Neural crest cell (in vitro differentiated cells): Measurements from ENCODE around the gene WWOX. TPM values are rescaled to one million over a fixed set of nuclear protein-coding genes. Genes with fewer than 3 reads are reported as not detected.

ENCODE experiments used
- DNase-seq: peaks from one replicate; pipeline ENCODE4 v3.0.0; 2021; ENCODE audit warnings: low read depth, mixed read lengths, low spot score
- H3K27ac Mint-ChIP-seq: one replicate; pipeline ENCODE4 v1.8.0; 2021; ENCODE audit warnings: mild to moderate bottlenecking, mixed read lengths; ENCODE audit not compliant: unreplicated experiment
- H3K27me3 Mint-ChIP-seq: 2 replicates; pipeline ENCODE4 v1.8.0; 2021; ENCODE audit warnings: low read depth, mild to moderate bottlenecking, mixed read lengths
- H3K36me3 Mint-ChIP-seq: 2 replicates; pipeline ENCODE4 v1.8.0; 2021; ENCODE audit warnings: low read depth, mild to moderate bottlenecking, mixed read lengths
- H3K4me1 Mint-ChIP-seq: 2 replicates; pipeline ENCODE4 v1.8.0; 2021; ENCODE audit warnings: mixed read lengths
- H3K4me3 Mint-ChIP-seq: one replicate; pipeline ENCODE4 v1.8.0; 2021; ENCODE audit warnings: mild to moderate bottlenecking, mixed read lengths
- H3K9me3 Mint-ChIP-seq: 2 replicates; pipeline ENCODE4 v1.8.0; 2021; ENCODE audit warnings: mixed read lengths
- CTCF ChIP-seq: fragments of 200-600 bp; sonication (generic); conservative IDR thresholded peaks from 2 replicates; pipeline ENCODE4 v1.5.0; 2021; ENCODE audit warnings: antibody characterized with exemption, mild to moderate bottlenecking
- total RNA-seq: library from RNA; stranded (reverse); gene quantifications from 2 replicates; pipeline ENCODE4 v1.2.1, GENCODE V29; 2021

Gene WWOX
- total RNA-seq, 1 donor from 2014 or later = 30.5 TPM

DNA sequence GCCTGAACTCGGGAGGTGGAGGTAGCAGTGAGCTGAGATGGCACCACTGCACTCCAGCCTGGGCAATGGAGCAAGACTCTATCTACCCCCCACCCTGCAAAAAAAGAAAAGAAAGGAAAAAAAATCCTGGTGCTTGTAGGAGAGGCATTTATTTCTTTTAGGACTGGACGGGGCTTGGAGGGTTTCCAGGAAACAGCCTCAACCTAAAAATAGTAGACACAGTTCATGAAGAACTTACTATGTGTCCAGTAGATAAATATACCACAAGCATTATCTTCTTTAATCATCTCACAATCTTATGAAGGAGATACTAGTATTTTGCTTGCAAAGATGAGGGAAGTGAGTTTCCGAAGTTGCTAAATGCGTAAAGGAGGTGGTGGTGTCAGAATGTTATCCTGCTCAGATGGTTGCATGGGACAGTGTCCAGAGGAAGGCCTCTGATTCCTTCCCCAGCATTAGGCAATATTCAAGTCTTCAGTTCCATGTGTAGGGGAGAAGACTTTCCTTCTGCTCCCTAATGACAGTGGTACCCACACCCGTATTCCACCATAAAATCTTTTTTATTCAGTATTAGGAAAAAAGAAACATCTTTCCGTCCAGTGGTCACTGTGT lies 263.2 kb downstream of the WWOX start:
- Mint-ChIP-seq H3K36me3 (no peaks in the 10 kb centered on the region), H3K4me3 (no peak overlapping the region), H3K9me3 (no peaks in the 10 kb centered on the region), H3K27me3 (no peaks in the 10 kb centered on the region), H3K27ac (no peak overlapping the region), H3K4me1 (no peaks in the 10 kb centered on the region)
- TF ChIP-seq CTCF = no peak
- no peak for DNase-seq

DNA sequence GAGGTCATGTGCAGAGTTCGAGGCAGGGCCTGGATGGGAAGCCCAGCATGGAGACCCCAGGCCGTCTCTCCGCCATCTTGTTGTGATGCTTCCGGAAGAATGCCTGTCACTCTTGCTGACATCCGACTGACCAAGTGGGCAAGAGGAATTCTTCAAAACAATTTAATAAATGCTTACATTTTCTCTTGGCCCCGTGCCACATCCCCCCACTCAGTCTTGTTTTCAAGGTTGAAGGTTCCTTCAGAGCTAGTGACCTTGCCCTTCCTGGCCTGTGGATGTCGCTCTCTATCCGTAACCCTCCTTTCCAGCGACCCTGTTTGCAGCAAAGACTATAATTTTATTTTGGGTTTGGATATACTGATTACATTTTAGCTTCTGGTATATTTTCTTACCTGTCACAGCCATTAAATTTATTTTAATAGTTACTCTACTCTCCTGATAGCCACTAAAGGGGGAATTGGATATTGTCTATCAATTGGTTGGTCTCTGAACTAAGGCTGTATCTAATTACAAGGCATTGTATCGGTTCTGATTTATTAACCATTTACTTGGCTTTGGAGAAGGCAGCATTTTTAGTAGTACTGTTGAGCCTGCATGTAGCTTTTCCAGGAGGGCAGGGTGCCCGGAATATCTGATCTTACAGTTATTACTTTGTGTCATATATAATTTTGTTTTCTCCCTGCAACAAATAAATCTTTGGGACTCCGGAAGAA lies 264.5 kb downstream of the WWOX start:
- DNase-seq = no peak
- Mint-ChIP-seq H3K27me3 (no peaks in the 10 kb centered on the region), H3K9me3 (no peaks in the 10 kb centered on the region)

GRCh38 chr16:78364556-78364880 lies 265.1 kb downstream of the WWOX start:
- Mint-ChIP-seq H3K4me3 (no peak overlapping the region), H3K36me3 (no peaks in the 10 kb centered on the region), H3K27ac (no peak overlapping the region), H3K4me1 (no peaks in the 10 kb centered on the region), H3K9me3 (no peaks in the 10 kb centered on the region), H3K27me3 (no peaks in the 10 kb centered on the region)
- no peak for TF ChIP-seq CTCF
- no peak for DNase-seq

More for the DNA sequence above, 264.5 kb downstream of the WWOX start:
- no peak overlapping the region for H3K27ac Mint-ChIP-seq
- no peak for TF ChIP-seq CTCF
- no peaks in the 10 kb centered on the region for H3K36me3 Mint-ChIP-seq
- no peaks in the 10 kb centered on the region for H3K4me1 Mint-ChIP-seq
- no peak overlapping the region for H3K4me3 Mint-ChIP-seq

GRCh38 chr16:78365366-78365765 lies 265.9 kb downstream of the WWOX start:
- no peaks in the 10 kb centered on the region for H3K4me1 Mint-ChIP-seq
- TF ChIP-seq CTCF = no peak
- no peak overlapping the region for H3K27ac Mint-ChIP-seq
- no peak for DNase-seq
- no peak overlapping the region for H3K4me3 Mint-ChIP-seq
- H3K36me3 Mint-ChIP-seq = no peaks in the 10 kb centered on the region
- no peaks in the 10 kb centered on the region for H3K9me3 Mint-ChIP-seq
- no peaks in the 10 kb centered on the region for H3K27me3 Mint-ChIP-seq

GRCh38 chr16:78368121-78369102 lies 269.0 kb downstream of the WWOX start:
- Mint-ChIP-seq H3K27me3 (no peaks in the 10 kb centered on the region), H3K27ac (peak overlapping the region; percentile 17), H3K4me1 (peaks cover 7% of the 10 kb centered on the region), H3K9me3 (no peaks in the 10 kb centered on the region), H3K36me3 (no peaks in the 10 kb centered on the region), H3K4me3 (no peak overlapping the region)
- no peak for TF ChIP-seq CTCF
- no peak for DNase-seq
